GM19372 (cell line): Measurements from ENCODE around the gene C10orf120.

Source experiments
- ATAC-seq: cut with Tn5 transposase; IDR thresholded peaks from one replicate; pipeline ENCODE4 v1.9.1; 2021; ENCODE audit warnings: mild to moderate bottlenecking, low read depth, moderate library complexity; ENCODE audit not compliant: unreplicated experiment

The C10orf120 gene

GRCh38 chr10:122663516-122664130, 36.0 kb downstream of the C10orf120 start:
- ATAC-seq, result no peak

- no peak for ATAC-seq
Observed at GRCh38 chr10:122662231-122662630, 37.4 kb downstream of the C10orf120 start.

GRCh38 chr10:122660696-122661095, 39.0 kb downstream of the C10orf120 start:
- no peak for ATAC-seq

- ATAC-seq, result no peak
Observed at GRCh38 chr10:122659651-122660050, 40.0 kb downstream of the C10orf120 start.

GRCh38 chr10:122659126-122659525, 40.5 kb downstream of the C10orf120 start:
- no peak for ATAC-seq

GRCh38 chr10:122658356-122659049, 41.1 kb downstream of the C10orf120 start:
- ATAC-seq, result no peak

- ATAC-seq, result no peak
Observed at GRCh38 chr10:122657729-122658128, 41.9 kb downstream of the C10orf120 start.

- ATAC-seq, result no peak
Observed at GRCh38 chr10:122657255-122657654, 42.4 kb downstream of the C10orf120 start.

- no peak for ATAC-seq
Observed at GRCh38 chr10:122656741-122657140, 42.9 kb downstream of the C10orf120 start.

- no peak for ATAC-seq
Observed at GRCh38 chr10:122656308-122656705, 43.3 kb downstream of the C10orf120 start.

- ATAC-seq, result no peak
Observed at GRCh38 chr10:122655524-122656307, 43.9 kb downstream of the C10orf120 start.

- ATAC-seq, result no peak
Observed at GRCh38 chr10:122650331-122650730, 49.3 kb downstream of the C10orf120 start.

- ATAC-seq, result no peak
Observed at GRCh38 chr10:122649903-122650302, 49.7 kb downstream of the C10orf120 start.

- ATAC-seq, result no peak
Observed at GRCh38 chr10:122648599-122649428, 50.8 kb downstream of the C10orf120 start.
